Liver (tissue), 9 donors: ENCODE measurements around the gene PEX3. TPM values are rescaled to one million over a fixed set of nuclear protein-coding genes. Genes with fewer than 3 reads are reported as not detected.
"Not testable (repeated sequence)": the region's sequence is repeated elsewhere in the genome, so short reads cannot be mapped to it uniquely, and the experiment has no call there.

Experiments used
- DNase-seq: peaks from one replicate; pipeline ENCODE4 v3.0.0-alpha.2; 2017; ENCODE audit warnings: low spot score
- H3K27ac ChIP-seq, 2 donors: one replicate each; pipeline ENCODE4 v1.7.0; 2013; ENCODE audit warnings: inconsistent platforms in 2 of 2, low read length in 2 of 2, control low read depth in 1 of 2, low read depth in 1 of 2, mild to moderate bottlenecking in 1 of 2
- H3K27me3 ChIP-seq, 4 donors: one replicate each; pipeline versions ENCODE4 v1.6.1 to v1.7.0; 2013; ENCODE audit warnings: low read length in 3 of 4, inconsistent platforms in 1 of 4, mild to moderate bottlenecking in 1 of 4, moderate library complexity in 1 of 4; ENCODE audit not compliant: control insufficient read depth in 4 of 4, insufficient read depth in 4 of 4
- H3K36me3 ChIP-seq, 4 donors: one replicate each; pipeline versions ENCODE4 v1.6.1 to v1.7.0; 2013; ENCODE audit warnings: low read length in 3 of 4, mild to moderate bottlenecking in 3 of 4, low read depth in 1 of 4, moderate library complexity in 1 of 4; ENCODE audit not compliant: control insufficient read depth in 4 of 4, insufficient read depth in 3 of 4
- H3K4me1 ChIP-seq, 4 donors: one replicate each; pipeline versions ENCODE4 v1.6.1 to v1.7.0; 2013; ENCODE audit warnings: low read length in 3 of 4, mild to moderate bottlenecking in 3 of 4, moderate library complexity in 1 of 4; ENCODE audit not compliant: control insufficient read depth in 4 of 4, insufficient read depth in 4 of 4
- H3K4me3 ChIP-seq, 3 donors: one replicate each; pipeline versions ENCODE4 v1.6.1 to v1.7.0; 2013; ENCODE audit warnings: low read length in 3 of 3, control low read depth in 1 of 3, low read depth in 1 of 3, mild to moderate bottlenecking in 1 of 3
- H3K9ac ChIP-seq, 2 donors: one replicate each; pipeline ENCODE4 v1.7.0; 2013; ENCODE audit warnings: low read length in 2 of 2, mild to moderate bottlenecking in 2 of 2, moderate library complexity in 2 of 2, control low read depth in 1 of 2, low read depth in 1 of 2
- H3K9me3 ChIP-seq, 4 donors: one replicate each; pipeline versions ENCODE4 v1.6.1 to v1.7.0; 2013; ENCODE audit warnings: low read length in 3 of 4; ENCODE audit not compliant: control insufficient read depth in 4 of 4
- ATF3 ChIP-seq: IDR thresholded peaks from 2 replicates; pipeline ENCODE4 v1.6.1; 2016; ENCODE audit warnings: antibody characterized with exemption
- FOXA1 ChIP-seq: IDR thresholded peaks from 2 replicates; pipeline ENCODE4 v1.6.1; 2016; ENCODE audit warnings: antibody characterized with exemption
- FOXA2 ChIP-seq: IDR thresholded peaks from 2 replicates; pipeline ENCODE4 v1.6.1; 2016; ENCODE audit warnings: antibody characterized with exemption
- GABPA ChIP-seq, 2 donors: IDR thresholded peaks in 1 of 2; conservative IDR thresholded peaks in 1 of 2; 2 replicates each; pipeline ENCODE4 v1.6.1; 2016; ENCODE audit warnings: antibody characterized with exemption in 2 of 2, mild to moderate bottlenecking in 1 of 2, moderate library complexity in 1 of 2
- HNF4A ChIP-seq, 2 donors: conservative IDR thresholded peaks; 2 replicates each; pipeline ENCODE4 v1.6.1; 2016; ENCODE audit warnings: antibody characterized with exemption in 2 of 2, mild to moderate bottlenecking in 2 of 2
- HNF4G ChIP-seq: IDR thresholded peaks from 2 replicates; pipeline ENCODE4 v1.6.1; 2016; ENCODE audit warnings: antibody characterized with exemption
- NR2F2 ChIP-seq: IDR thresholded peaks from 2 replicates; pipeline ENCODE4 v1.6.1; 2016; ENCODE audit warnings: antibody characterized with exemption
- RAD21 ChIP-seq, 2 donors: IDR thresholded peaks; 2 replicates each; pipeline ENCODE4 v1.6.1; 2016; ENCODE audit warnings: antibody characterized with exemption in 2 of 2, mild to moderate bottlenecking in 2 of 2
- REST ChIP-seq: IDR thresholded peaks from 2 replicates; pipeline ENCODE4 v1.6.1; 2016; ENCODE audit warnings: antibody characterized with exemption, mild to moderate bottlenecking
- RXRA ChIP-seq, 2 donors: IDR thresholded peaks; 2 replicates each; pipeline ENCODE4 v1.6.1; 2017 to 2018; ENCODE audit warnings: antibody characterized with exemption in 2 of 2, mild to moderate bottlenecking in 1 of 2
- SP1 ChIP-seq: IDR thresholded peaks from 2 replicates; pipeline ENCODE4 v1.6.1; 2018; ENCODE audit warnings: antibody characterized with exemption, mild to moderate bottlenecking
- YY1 ChIP-seq: IDR thresholded peaks from 2 replicates; pipeline ENCODE4 v1.6.1; 2016; ENCODE audit warnings: antibody characterized with exemption, mild to moderate bottlenecking
- ZBTB33 ChIP-seq: IDR thresholded peaks from 2 replicates; pipeline ENCODE4 v1.6.1; 2016; ENCODE audit warnings: antibody characterized with exemption
- WGBS: extraction: QIAGEN DNeasy Blood & Tissue Kit; methylation state at CpG from one replicate; pipeline ENCODE4 v1.1.7; 2013; 5-methylcytosine and 5-hydroxymethylcytosine counted together
- polyA plus RNA-seq, 2 donors: library from polyadenylated mRNA; stranded (reverse) in 1 of 2; unstranded in 1 of 2; fragments of 200-250 nt in 1 of 2; fragments of >200 nt in 1 of 2; fragmentation: Nextera tagmentation in 1 of 2; extraction: Ambion mirVana in 1 of 2; gene quantifications; one replicate each; pipeline versions ENCODE4 v1.2.1 to v1.2.3, GENCODE V29; 2013 to 2015
- total RNA-seq, 2 donors: library from RNA; depleted of rRNA; stranded (reverse); fragments of >200 nt; gene quantifications; one replicate each; pipeline ENCODE4 v1.2.3, GENCODE V29; 2014
- donor health status: healthy.
- donor health status: healthy.
- donor health status: healthy.
- donor health status: healthy.
- donor health status: healthy.

PEX3 gene
- total and polyA plus RNA-seq, 4 donors, result 12.7 to 27.2 (median 15.2) TPM

GRCh38 chr6:143465546-143465945 is 14.9 kb downstream of the PEX3 start:
- Histone ChIP-seq H3K27me3 (no peaks in the 10 kb centered on the region), H3K9ac (no peak overlapping the region), H3K9me3 (no peaks in the 10 kb centered on the region), H3K4me3 (no peak overlapping the region), H3K27ac (no peak overlapping the region), H3K36me3 (peaks cover 2 to 17% (median 11%) of the 10 kb centered on the region in 4 donors), H3K4me1 (no peaks in the 10 kb centered on the region)
- 93% methylated on average over 2 of the region's 2 CpGs for WGBS
- DNase-seq, result no peak
- TF ChIP-seq RXRA (IDR thresholded peaks at IDR 0.05), result no peak
- no peak for TF ChIP-seq YY1
- TF ChIP-seq REST, result no peak
- TF ChIP-seq HNF4G, result no peak
- no peak for TF ChIP-seq HNF4A (conservative IDR thresholded peaks at IDR 0.05)
- no peak for TF ChIP-seq NR2F2
- TF ChIP-seq ATF3, result no peak
- TF ChIP-seq FOXA2, result no peak
- no peak for TF ChIP-seq ZBTB33
- no peak for TF ChIP-seq RAD21 (IDR thresholded peaks at IDR 0.05)
- no peak for TF ChIP-seq GABPA (IDR thresholded peaks at IDR 0.05 in 1 of 2, conservative IDR thresholded peaks at IDR 0.05 in 1 of 2)
- TF ChIP-seq SP1, result no peak

GRCh38 chr6:143468026-143468425 is 17.4 kb downstream of the PEX3 start:
- H3K4me3 ChIP-seq, result no peak overlapping the region
- no peak overlapping the region for H3K9ac ChIP-seq
- DNase-seq, result no peak
- H3K27ac ChIP-seq, result no peak overlapping the region
- peaks cover 2 to 23% (median 8%) of the 10 kb centered on the region in 4 donors for H3K36me3 ChIP-seq
- TF ChIP-seq HNF4G (no peak), ZBTB33 (no peak), ATF3 (no peak), FOXA1 (no peak)
- no peaks in the 10 kb centered on the region for H3K4me1 ChIP-seq
- H3K9me3 ChIP-seq, result no peaks in the 10 kb centered on the region
- no peaks in the 10 kb centered on the region for H3K27me3 ChIP-seq

- 94% methylated on average over 2 of the region's 2 CpGs for WGBS
- H3K4me3 ChIP-seq, H3K4me1 ChIP-seq, H3K27me3 ChIP-seq, H3K9ac ChIP-seq, H3K27ac ChIP-seq, DNase-seq, H3K9me3 ChIP-seq: not testable (repeated sequence)
- peaks cover 2 to 23% (median 7%) of the 10 kb centered on the region in 4 donors for H3K36me3 ChIP-seq
Measured at GRCh38 chr6:143468823-143469222, 18.2 kb downstream of the PEX3 start.
